ENCODE data around the gene PCP2.

GRCh38 chr19:7641290-7642276 lies 8.1 kb upstream of the PCP2 start:
- no peak for TF ChIP-seq CTCF (IDR thresholded peaks at IDR 0.05)
- no peak for TF ChIP-seq EZH2 (IDR thresholded peaks at IDR 0.05; ENCODE audit: borderline replicate concordance, insufficient read depth, low read depth, low read length, poor library complexity, severe bottlenecking)
